Stimulated activated CD4-positive, alpha-beta T cell treated with anti-CD3 and anti-CD28 coated beads, TNF-alpha, amount 100 ng/mL, for 4 hours (primary cell): ENCODE results near the gene TRAF3IP1.
"Not testable (repeated sequence)": the region's sequence is repeated elsewhere in the genome, so short reads cannot be mapped to it uniquely, and the experiment has no call there.

Experiments
- DNase-seq, 3 experiments: peaks; one replicate each; pipeline ENCODE4 v3.0.0-alpha.2; 2020; ENCODE audit warnings: low read depth in 3 of 3

The TRAF3IP1 gene

DNA sequence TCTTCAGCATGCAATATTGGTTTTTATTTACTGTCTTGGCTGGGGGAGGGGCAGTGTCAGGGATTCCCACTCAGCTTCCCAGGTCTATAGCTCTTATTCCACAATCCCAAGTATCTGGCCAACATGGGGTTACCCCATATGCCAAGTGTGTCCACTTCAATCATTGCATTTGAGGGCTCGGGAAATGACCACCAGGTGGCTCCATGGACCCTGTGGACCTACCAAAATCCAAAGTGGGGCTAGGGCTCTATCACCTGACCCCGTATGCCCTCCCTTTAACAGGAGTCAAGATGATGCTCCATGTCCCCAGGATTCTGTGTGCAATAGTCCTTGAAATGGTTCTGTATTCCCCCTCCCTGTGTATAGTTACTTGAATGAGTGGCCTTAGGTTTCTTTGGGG is 12.1 kb upstream of the TRAF3IP1 start:
- DNase-seq = no peak

DNA sequence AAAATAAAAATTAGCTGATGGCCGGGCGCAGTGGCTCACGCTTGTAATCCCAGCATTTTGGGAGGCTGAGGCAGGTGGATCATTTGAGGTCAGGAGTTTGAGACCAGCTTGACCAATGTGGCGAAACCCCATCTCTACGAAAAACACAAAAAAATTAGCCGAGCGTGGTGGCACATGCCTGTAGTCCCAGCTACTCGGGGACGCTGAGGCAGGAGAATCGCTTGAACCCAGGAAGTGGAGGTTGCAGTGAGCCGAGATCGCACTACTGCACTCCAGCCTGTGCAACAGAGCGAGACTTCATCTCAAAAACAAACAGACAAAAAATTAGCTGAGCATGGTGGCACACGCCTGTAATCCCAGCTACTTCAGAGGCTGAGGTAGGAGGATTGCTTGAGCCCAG is 9.6 kb upstream of the TRAF3IP1 start:
- not testable (repeated sequence) for DNase-seq

DNA sequence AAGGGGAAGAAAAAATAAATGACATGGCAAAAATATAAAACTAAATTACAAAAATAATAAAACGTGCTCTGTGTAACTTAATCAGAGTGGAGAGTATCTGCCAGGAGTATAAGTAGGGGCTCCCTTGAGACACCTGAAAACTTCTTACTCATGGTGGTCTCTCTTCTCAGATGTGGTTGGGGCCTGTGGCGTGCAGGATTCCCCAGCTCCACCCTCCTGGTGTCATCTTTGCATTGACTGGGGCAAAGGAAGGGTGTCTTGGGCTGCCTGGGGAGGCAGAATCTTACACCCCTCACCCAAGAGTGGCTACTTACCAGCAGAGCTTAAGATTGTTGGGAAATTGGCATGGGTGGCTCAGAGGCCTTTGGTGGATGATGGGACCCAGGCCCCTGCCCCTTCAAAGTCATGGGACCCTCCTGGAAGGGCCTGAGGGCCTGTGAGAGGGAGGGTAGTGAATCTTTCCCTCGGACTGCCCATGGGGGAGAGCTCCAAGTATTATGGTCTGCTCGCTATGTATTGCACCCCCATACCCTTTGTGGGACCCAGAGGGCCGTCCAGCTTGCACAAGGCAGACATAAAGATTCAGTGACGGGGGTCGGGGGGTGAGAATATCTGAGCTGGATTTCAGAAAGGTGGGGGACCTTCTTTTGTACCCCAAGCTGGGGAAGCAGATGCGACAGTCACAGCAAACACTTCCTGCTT is 6.9 kb upstream of the TRAF3IP1 start:
- DNase-seq = no peak

DNA sequence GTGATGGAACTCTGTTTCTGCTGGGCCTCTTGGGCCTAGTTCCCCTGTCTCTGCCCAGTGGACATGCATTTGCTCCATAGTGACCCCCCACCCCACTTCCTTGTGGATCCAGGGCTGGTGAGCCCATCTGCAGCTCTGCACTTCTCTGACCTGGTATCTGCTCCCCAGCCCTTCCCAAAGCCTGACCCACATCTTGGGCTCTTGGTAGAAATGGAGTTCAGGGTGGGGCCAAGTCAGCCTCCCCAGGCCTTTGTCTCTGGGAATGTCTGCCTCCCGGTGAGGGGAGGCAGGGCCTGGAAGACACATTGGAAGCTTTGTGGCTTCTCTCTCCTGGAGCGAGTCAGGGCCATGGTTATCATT is 6.3 kb upstream of the TRAF3IP1 start:
- no peak for DNase-seq

DNA sequence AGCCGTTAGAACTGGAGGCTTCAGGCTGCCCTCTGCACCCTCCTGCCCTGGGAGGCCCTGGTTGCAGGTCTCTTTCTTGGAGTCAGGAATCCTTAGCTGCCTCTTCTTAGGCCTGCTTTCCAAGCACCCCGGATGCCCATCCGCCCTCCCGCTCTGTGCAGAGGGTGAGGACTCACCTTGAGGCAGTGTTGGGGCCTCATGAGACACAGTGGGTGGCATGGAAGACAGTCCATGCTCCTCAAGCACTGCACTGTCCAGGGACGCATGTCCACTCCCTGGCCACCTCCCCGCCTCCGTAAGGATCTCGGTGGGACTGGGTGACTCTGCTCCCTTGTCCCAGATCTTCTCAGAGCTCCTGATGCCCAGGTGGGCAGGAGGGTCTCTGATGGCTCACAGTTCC is 5.7 kb upstream of the TRAF3IP1 start:
- no peak for DNase-seq

DNA sequence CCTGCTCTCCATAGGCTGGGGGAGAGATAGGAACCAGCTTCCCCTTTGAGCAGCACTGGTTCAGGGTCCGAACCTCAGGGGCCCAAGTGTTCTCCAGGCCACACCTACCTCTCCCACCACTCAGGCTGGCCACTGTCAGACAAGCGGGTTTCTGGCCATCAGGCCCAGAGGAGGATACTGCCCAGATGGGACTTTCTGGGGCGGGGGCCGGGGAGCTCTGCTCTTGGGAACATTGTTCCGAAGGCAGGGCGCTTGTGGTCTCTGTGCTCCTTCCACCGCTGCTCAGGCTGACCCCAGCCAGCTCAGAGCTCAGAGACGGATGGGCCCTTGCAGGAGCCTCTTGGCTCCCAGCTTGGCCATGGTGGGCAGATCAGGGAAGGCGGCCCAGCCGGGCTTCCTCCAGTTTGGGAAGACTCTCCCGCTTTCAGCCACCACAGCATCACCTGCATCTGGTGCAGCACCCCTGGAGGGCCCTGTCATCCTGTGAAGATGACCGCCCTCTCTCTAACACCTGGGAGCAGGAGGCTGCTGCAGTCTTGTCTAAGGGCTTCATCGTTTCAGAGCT is 5.2 kb upstream of the TRAF3IP1 start:
- no peak for DNase-seq

DNA sequence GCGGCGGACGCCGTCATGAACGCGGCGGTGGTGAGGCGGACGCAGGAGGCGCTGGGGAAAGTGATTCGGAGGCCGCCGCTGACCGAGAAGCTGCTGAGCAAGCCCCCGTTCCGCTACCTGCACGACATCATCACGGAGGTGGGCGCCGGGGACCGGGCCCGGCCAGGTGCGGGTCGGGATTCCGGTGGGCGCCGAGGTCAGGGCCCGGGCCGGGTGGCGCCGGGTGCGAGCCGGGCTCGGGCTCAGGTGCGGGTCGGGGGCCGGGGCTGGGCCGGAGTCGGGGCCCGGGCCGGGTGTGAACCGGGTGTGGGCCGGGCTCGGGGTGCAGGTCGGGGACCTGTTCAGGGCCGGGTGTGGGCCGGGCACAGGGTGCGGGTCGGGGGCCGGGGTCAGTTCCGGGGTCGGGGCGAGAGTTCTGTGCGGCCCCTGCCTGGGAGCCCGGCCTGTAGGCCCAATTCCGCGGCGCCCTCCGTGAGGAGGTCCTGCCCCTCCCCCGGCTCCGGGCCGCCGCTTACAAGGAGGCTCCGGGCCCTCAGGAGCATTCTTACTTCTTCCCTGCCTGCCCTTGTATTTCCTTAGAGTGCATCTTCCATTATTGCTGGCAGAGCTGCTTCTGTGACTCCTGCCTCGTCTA is 447 bp downstream of the TRAF3IP1 start:
- DNase-seq = peak in 2 of 3 experiments; percentile 2 to 3

DNA sequence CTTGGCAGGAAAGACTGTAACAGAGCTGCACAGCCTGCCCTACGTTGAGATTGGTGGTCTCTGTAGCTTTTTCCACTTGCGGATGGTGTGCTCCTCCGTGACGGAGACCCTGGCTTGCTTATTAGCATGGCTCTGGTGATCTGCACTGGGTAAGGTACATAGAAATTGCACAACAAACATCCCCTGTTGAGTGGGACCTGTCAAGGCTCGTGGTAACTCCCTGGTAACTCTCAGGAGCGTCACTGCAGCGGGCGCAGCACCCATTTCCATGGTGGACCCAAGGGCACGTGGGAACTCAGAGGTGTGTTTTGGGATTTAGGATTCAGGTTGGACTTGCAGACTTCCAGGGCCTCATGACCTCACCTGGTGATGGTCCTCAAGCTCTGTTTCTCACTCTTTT is 1.1 kb downstream of the TRAF3IP1 start:
- no peak for DNase-seq

DNA sequence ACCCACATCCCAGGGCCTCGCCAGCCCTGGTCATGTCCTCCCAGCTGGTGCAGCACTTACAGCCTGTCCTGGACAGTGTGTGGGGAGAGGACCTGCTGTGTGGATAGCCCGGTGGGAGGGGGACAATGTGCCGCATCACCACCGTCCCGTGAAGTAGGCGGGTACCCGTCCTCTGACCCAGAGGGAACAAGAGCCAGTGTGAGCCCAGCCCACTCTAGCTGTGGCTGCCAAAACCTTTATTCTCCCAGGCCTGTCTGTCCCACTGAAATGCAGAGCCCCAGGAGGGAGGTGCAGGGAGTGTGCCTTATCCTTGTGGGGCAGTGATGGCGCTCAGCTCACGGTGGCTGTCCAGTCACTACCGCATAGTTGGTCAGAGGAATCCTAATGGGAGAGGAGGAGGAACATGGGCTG is 1.7 kb downstream of the TRAF3IP1 start:
- no peak for DNase-seq

DNA sequence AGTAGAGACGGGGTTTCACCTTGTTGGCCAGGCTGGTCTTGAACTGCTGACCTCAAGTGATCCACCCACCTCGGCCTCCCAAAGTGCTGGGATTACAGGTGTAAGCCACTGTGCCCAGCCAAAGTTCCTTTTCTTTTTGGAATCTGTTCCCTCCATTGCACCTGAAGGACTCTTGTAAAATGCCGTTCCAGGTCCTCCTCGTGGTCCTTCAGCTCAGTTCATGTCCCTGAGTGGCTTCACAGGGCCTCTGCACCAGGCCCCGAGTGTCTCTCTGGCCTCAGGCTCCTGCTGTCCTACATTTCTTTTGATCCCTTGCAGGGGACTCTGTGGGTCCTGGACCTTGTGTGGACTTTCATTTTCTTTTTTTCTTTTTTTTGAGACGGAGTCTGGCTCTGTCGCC is 3.9 kb downstream of the TRAF3IP1 start:
- not testable (repeated sequence) for DNase-seq

DNA sequence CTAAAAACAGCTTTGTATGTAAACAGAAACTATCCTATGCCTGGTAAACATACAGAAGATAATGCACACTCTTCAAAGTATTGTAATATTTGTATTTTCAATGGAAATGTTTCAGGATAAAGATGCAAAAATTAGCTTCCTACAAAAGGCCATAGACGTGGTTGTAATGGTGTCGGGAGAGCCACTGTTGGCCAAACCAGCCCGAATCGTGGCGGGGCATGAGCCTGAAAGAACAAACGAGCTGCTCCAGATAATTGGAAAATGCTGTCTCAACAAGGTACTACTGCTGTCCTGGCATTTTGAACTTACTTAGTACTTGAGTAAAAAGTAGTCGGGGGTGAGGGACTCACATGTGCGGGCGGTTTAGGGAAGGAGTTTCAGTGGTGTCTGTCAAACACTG is 5.4 kb downstream of the TRAF3IP1 start:
- DNase-seq = no peak

DNA sequence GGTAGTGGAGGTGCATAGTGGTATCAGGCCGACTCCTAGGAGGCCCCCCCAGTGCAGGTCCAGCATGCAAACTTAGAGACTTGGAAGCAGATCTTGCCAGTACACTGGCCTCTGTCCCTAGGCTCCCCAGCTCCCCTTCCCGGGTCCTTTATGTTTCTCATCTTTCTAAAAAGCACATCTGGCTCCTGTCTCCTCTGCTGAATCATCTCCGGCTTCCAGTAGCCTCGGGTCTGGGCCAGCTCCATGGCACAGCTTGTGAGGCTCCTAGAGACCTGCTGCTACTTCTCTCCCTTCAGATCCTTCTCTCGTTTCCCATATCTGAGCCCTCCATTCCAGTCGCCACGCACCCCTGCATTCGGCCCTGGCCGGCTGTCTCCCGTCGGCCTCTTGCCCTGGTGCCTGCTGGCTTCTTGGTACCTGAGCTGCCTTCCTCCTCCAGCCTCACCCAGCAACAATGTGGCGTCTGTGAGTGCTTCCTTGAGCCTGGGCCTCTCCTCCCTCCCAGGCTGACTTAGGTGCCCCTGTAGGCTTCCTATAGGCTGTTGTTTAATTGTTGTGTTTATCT is 6.6 kb downstream of the TRAF3IP1 start:
- DNase-seq = no peak

DNA sequence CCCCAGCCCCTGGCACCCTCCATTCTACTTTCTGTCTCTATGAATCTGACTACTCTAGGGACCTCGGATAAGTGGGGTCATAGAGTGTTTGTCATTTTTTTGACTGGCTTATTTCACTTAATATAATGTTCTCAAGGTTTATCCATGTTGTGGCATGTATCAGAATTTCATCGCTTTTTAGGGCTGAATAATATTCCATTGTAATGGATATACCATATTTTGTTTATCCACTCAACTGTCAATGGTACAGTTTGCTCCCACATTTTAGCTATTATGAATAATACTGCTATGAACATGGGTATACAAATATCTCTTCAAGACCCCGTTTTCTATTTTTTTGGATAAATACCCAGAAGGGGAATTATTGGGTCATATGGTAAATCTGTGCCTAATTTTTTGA is 7.4 kb downstream of the TRAF3IP1 start:
- DNase-seq = no peak

DNA sequence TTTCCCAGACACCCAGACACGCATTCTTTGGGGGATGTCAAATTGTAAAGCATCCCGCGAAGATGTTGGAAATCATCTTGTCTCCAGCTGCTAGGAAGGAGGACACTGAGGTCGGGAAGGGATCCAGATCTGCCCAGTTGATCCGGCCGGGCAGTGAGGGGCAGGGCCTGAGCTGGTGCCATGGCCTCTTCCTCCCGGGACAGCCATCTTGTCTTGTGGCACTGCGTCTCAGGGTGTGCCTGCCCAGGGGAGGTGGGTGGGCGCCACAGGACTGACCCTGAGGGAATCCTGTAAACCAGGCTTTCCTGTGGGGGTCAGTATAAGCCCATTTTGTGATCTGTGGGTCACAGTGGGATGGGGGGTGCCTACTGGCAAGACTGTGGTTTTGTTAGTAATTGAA is 10.1 kb downstream of the TRAF3IP1 start:
- no peak for DNase-seq

DNA sequence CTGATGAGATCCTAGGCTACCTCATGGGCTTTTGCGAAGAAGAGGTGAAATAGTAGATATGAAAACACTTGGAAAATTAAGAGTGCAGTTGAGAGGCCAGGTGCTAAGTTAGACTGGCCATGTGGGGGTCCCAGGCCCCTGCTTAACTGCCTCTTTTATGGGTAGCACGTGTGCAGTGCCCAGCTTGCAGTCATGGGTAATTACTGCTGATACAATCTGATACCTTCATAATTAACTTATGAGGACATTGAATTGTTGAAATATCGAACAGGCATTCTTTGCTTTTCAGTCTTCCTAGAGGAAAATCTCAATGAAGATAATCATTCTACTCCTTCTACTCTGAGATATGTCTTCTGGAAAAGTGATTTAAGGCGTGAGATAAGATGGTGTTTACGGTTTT is 11.6 kb downstream of the TRAF3IP1 start:
- DNase-seq = no peak

DNA sequence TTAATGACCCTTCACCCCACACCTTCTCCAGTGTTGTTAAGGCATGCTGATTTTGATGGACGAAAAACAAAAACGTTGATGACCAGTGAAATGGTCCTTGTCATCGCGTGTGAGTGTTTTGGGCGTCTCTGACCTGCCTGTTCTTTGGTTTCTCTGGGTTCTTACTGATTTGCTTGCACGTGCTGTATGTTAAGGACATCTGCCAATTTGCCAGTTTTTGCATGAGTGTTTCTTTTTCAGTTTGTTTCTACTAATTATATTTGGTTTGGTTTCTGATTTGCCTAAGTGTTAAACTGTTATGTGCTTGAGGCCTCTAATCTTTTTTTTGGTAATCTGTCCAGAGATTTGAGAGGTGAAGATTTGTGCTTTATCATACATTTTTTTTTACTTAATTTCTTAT is 14.6 kb downstream of the TRAF3IP1 start:
- DNase-seq = no peak

DNA sequence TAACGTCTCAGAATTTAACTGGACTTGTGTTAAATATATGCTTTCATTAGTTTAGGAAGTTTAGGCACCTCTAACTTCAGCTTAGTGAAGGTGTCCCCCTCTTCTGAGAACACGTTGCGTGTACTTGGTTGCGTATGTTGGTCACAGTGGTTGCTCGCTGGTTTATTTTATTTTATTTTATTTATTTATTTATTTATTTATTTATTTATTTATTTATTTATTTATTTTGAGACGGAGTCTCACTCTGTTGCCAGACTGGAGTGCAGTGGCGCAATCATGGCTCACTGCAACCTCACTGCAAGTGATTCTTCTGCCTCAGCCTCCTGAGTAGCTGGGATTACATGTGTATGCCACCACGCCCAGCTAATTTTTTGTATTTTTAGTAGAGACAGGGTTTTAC is 15.3 kb downstream of the TRAF3IP1 start:
- not testable (repeated sequence) for DNase-seq

DNA sequence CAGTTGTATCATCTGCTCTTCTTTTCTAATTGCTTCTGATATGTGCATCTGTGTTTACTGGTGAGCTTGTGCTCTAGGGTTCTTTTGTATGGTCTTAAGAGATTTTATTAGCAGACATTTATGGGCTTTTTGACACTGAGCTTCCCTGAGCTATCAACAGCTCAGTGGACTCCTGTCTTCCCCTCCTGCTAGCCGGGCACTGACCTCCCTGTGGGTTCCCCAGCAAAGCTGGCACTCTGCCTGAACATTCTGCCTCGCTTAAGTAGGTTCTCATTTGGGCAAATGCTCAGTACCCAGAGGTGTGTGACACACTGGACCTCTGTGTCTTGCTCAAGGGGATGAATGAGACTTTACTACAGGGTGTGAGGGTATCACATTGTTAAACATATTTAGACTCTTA is 15.8 kb downstream of the TRAF3IP1 start:
- DNase-seq = no peak

DNA sequence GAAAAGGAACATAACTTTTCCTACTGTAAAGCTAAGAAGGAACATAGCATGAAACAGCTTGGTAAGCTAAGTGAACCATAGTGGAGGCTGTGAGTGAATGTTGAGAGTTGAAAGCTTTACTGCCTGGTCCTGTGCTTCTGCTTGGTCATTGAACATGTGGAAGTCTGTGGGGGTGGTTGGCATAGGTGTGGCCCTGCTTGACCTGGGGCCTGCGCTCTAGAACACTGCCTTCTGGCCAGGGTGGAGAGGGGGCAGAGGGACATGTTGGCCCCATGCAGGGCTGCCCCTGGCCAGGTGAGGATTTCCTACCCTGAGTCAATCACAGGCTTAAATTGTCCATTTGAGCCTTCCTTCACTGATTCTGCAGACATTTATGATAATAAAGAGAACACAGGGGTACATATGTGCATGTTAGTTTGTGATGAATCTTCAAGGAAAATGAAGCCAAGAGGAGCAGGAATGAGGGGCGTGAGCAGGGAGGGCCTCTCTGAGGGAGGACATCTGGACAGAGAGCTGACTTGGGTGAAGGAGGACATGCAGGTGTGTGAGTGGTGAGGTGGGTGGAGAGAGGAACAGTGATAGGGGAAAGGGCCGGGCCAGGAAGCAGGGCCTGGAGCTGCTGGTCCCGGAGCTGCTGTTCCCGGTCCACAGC is 16.6 kb downstream of the TRAF3IP1 start:
- DNase-seq = no peak

DNA sequence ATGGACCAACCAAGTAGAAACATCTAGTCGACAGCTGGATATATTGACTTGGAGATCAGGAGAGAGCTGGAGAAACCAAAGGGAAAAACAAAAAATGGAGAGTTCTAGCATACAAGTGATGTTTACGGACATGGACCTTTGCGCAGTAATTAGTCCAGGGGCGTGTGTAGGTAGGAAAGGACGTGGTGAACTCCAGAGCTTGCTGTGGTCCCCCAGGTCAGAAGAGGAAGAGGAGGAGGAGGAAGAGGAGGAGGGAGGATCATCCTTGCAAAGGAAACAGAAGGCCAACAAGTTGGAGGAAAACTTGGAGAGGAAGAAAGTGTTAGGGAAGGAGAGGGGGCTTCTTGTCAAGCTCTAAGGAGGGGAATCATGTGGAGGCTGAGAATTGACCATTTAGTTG is 17.5 kb downstream of the TRAF3IP1 start:
- DNase-seq = no peak

DNA sequence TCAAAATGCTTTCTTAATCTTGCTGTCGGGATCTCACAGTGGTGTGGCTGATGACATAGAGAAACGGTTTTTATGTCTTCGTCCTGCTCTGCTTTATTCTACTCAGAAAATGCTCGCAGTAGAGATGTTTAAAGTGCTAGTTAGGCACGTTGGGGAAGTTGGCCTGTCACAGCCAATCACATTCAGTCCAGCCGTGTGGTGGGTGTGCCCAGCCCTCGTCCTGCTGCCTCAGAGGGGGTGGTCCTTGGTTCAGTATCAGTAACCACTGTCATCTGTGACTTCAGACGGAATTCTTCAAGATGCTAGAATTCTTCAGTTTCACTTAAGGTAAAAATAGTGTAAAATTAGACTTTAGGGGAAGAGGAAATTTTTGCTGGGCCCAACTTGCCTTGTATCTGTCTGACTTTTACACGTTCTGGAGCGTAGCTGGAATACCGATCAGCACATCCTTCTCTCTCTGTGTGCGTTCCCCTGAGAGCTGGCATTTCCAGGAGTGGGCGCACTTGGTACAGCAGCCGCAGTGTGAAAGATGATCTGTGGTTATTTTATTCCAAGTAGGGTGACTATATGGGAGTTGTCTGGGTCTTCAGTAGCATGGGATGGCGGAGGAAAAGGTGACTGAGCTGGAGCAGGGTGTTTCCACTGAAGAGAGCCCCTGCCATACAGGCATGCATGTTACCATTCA is 18.5 kb downstream of the TRAF3IP1 start:
- DNase-seq = no peak

DNA sequence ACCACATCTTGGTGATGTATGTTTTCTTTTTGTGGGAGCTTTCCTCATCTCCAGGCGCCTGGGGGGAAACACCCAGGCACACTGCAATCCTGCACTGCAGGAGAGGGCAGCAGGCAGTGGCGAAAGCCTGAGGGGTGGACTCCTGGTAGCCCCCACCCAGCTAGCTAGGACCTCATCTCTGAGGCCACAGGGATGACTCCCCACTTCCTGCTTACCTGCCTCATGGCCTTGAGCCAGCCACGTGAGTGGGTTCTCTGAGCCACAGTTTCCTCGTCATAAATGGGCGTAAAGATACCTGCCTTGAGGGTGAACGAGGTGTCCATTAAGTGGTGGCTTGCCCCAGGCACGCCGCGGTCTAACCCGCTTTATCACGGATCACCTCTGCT is 19.1 kb downstream of the TRAF3IP1 start:
- DNase-seq = no peak
